ENCODE results near the gene KCNK6. TPM values are rescaled to one million over a fixed set of nuclear protein-coding genes. Genes with fewer than 3 reads are reported as not detected.
A peak's percentile ranks its signal among the peaks of the same experiment; 100 is the strongest.

The KCNK6 gene
- total RNA-seq, 4 donors from 2014 or later, result 0.67 to 4.4 (median 1.2) TPM

DNA sequence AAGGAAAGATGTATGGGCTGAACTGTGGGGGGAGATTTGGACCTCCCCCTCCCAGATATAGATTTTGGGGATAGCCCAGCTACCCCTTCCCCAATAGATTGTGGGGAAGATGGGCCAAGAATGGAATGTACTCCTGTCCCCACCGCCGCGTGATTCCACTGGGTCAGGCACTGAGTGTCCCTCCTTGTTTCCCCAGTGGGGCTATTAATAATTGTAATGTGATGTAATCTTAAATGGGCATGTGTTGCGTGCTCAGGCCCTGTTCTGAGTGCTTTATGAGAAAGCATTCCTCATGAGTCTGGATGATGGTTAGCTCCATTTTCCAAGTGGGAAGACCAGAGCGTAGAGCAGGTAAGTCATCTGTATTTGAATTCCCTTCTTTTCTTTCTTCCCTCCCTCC, 56.1 kb downstream of the KCNK6 start:
- H3K27ac ChIP-seq, result no peak overlapping the region
- DNase-seq, result no peak
- H3K9me3 ChIP-seq, result no peaks in the 10 kb centered on the region
- intact Hi-C loops (cut with DNase I), result no loop called here
- H3K4me3 ChIP-seq (replicated peaks in 1 of 3), result peak overlapping the region in 1 of 3 donors; percentile 85
- TF ChIP-seq, protein P1, sequence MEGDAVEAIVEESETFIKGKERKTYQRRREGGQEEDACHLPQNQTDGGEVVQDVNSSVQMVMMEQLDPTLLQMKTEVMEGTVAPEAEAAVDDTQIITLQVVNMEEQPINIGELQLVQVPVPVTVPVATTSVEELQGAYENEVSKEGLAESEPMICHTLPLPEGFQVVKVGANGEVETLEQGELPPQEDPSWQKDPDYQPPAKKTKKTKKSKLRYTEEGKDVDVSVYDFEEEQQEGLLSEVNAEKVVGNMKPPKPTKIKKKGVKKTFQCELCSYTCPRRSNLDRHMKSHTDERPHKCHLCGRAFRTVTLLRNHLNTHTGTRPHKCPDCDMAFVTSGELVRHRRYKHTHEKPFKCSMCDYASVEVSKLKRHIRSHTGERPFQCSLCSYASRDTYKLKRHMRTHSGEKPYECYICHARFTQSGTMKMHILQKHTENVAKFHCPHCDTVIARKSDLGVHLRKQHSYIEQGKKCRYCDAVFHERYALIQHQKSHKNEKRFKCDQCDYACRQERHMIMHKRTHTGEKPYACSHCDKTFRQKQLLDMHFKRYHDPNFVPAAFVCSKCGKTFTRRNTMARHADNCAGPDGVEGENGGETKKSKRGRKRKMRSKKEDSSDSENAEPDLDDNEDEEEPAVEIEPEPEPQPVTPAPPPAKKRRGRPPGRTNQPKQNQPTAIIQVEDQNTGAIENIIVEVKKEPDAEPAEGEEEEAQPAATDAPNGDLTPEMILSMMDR (IDR thresholded peaks at IDR 0.05), result no peak
- TF ChIP-seq POLR2A (IDR thresholded peaks at IDR 0.05), result no peak
- H3K36me3 ChIP-seq, result peaks cover under 1 to 22% of the 10 kb centered on the region in 2 donors
- H3K4me1 ChIP-seq, result peaks cover 14 to 15% of the 10 kb centered on the region in 2 donors
- 76 to 89% methylated on average over 3 to 5 of the region's 5 CpGs for WGBS, 2 donors
- no peaks in the 10 kb centered on the region for H3K27me3 ChIP-seq

DNA sequence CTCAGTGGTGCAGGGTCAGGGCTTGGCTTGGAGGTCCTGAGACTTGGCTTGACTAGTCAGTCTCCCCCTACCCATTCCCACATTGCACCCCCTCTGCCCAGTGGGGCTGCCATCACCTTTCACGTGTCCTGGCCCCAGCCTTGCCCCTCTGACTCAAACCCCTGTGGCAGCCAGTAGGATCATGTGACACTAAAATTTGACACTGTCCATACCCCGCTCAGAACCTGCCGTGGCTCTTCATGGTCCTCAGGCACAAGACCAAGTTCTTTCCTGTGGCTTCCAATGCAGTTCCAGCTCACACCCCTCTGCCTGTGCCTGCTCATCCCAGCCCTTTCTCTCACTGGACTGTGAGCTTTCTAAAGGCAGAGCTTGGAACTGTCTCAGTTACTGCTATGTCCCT, 56.9 kb downstream of the KCNK6 start:
- H3K4me1 ChIP-seq, result peaks cover 14 to 15% of the 10 kb centered on the region in 2 donors
- H3K27ac ChIP-seq, result no peak overlapping the region
- no peaks in the 10 kb centered on the region for H3K27me3 ChIP-seq
- DNase-seq, result no peak
- no peaks in the 10 kb centered on the region for H3K9me3 ChIP-seq
- TF ChIP-seq, protein P1 (IDR thresholded peaks at IDR 0.05), result no peak
- TF ChIP-seq POLR2A (IDR thresholded peaks at IDR 0.05), result no peak
- intact Hi-C loops (cut with DNase I), result no loop called here
- H3K4me3 ChIP-seq (replicated peaks in 1 of 3), result no peak overlapping the region
- 86% methylated on average over 3 of the region's 3 CpGs for WGBS, 2 donors
- H3K36me3 ChIP-seq, result peaks cover 9 to 30% of the 10 kb centered on the region in 2 donors

DNA sequence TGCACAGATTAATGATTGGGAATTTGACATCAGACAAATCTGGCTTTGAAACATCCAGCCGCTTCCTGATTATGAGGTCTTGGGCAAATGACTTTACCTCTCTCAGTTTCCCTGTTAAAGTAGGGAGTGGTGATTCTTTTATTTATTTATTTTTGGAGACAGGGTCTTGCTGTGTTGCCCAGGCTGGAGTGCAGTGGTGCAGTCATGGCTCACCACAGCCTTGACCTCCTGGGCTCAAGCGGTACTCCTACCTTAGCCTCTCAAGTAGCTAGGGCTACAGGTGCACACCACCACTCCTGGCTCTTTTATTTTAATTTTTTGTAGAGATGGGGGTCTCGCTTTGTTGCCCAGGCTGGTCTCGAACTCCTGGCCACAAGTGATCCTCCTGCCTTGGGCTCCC, 57.4 kb downstream of the KCNK6 start:
- H3K36me3 ChIP-seq, result peaks cover 13 to 35% of the 10 kb centered on the region in 2 donors
- H3K27me3 ChIP-seq, result no peaks in the 10 kb centered on the region
- intact Hi-C loops (cut with DNase I), result no loop called here
- no peak for TF ChIP-seq POLR2A (IDR thresholded peaks at IDR 0.05)
- TF ChIP-seq, protein P1 (IDR thresholded peaks at IDR 0.05), result no peak
- WGBS, 2 donors, result 93 to 97% methylated on average over 4 of the region's 4 CpGs
- H3K9me3 ChIP-seq, result no peaks in the 10 kb centered on the region
- DNase-seq, result no peak
- no peak overlapping the region for H3K27ac ChIP-seq
- H3K4me1 ChIP-seq, result peaks cover 14 to 15% of the 10 kb centered on the region in 2 donors
- no peak overlapping the region for H3K4me3 ChIP-seq (replicated peaks in 1 of 3)

DNA sequence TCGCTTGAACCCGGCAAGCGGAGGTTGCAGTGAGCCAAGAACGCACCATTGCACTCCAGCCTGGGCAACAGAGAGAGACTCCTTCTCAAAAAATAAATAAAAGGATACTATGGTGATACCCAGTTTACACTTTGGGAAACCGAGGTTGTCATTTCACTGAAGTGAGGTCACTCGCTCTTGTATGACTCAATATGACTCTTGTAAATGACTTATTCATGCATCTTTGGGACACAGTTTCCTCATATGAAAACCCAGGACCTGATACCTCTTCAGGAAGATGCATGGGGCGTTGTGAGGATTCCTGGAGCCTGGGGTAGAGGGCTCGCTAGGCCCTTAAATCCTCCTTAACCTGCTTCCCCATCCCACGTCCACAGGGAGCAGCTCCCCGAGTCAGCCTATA, 59.2 kb downstream of the KCNK6 start:
- H3K4me1 ChIP-seq, result peaks cover 13 to 15% of the 10 kb centered on the region in 2 donors
- intact Hi-C loops (cut with DNase I), result no loop called here
- H3K9me3 ChIP-seq, result no peaks in the 10 kb centered on the region
- H3K36me3 ChIP-seq, result peaks cover 31 to 50% of the 10 kb centered on the region in 2 donors
- no peak overlapping the region for H3K4me3 ChIP-seq (replicated peaks in 1 of 3)
- TF ChIP-seq POLR2A (IDR thresholded peaks at IDR 0.05), result no peak
- TF ChIP-seq, protein P1 (IDR thresholded peaks at IDR 0.05), result no peak
- WGBS, 2 donors, result 89 to 91% methylated on average over 10 of the region's 10 CpGs
- H3K27me3 ChIP-seq, result no peaks in the 10 kb centered on the region
- no peak overlapping the region for H3K27ac ChIP-seq
- DNase-seq, result no peak

DNA sequence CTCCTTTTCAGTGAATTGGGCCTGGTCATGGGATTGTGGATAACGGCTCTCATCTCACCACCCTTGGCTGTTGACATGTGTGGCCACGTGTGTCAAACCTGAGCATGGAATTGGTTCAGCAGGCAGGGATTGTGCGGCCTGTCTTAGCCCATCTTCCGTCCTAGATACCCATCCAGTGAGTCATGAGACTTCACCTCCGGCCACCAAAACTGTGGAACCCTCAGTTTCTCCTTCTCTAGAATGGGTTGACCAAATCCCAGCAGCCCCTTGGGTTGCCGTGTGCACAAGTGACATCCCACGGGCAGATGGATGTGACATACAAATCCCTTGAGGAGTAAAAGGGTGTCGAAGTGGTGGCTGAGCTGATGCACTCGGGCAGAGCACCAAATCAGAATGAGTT, 61.5 kb downstream of the KCNK6 start:
- H3K9me3 ChIP-seq, result no peaks in the 10 kb centered on the region
- H3K27ac ChIP-seq, result no peak overlapping the region
- no peaks in the 10 kb centered on the region for H3K27me3 ChIP-seq
- TF ChIP-seq POLR2A (IDR thresholded peaks at IDR 0.05), result no peak
- intact Hi-C loops (cut with DNase I), result no loop called here
- H3K4me3 ChIP-seq (replicated peaks in 1 of 3), result no peak overlapping the region
- 93 to 99% methylated on average over 9 of the region's 9 CpGs for WGBS, 2 donors
- H3K36me3 ChIP-seq, result peaks cover 31 to 50% of the 10 kb centered on the region in 2 donors
- DNase-seq, result no peak
- peaks cover 0 to 7% of the 10 kb centered on the region in 2 donors for H3K4me1 ChIP-seq

Small RNA genes lying within 50 kb of the gene (small RNA-seq; reads per million reads assigned to genes)
- gene RF00019, result not detected

Other genes with a start within 250 kb of the KCNK6 start
- not detected for gene DPF1, start 95.6 kb upstream of the KCNK6 start, total RNA-seq
- gene PPP1R14A, start 63.5 kb upstream of the KCNK6 start, total RNA-seq, result 10 to 100 TPM in 1 of 4 donors, 1 to 10 TPM in 3; 2.8 to 11.9 (median 4.3) TPM
- 1,000 to 10,000 TPM in 1 of 4 donors, 100 to 1,000 TPM in 3; 424 to 1,529 (median 712) TPM for gene SPINT2, start 55.3 kb upstream of the KCNK6 start, total RNA-seq
- gene C19orf33, start 15.6 kb upstream of the KCNK6 start, total RNA-seq, result 10 to 100 TPM in 3 of 4 donors, not detected in 1; 16.2 to 26.3 (median 17.2) TPM
- gene YIF1B, start 3.9 kb upstream of the KCNK6 start, total RNA-seq, result 10 to 100 TPM; 12.9 to 30.9 (median 21.0) TPM
- gene CATSPERG, start 16.0 kb downstream of the KCNK6 start, total RNA-seq, result 10 to 100 TPM in 3 of 4 donors, 1 to 10 TPM in 1; 6.4 to 27.7 (median 13.3) TPM
- gene PSMD8, start 54.7 kb downstream of the KCNK6 start, total RNA-seq, result 100 to 1,000 TPM; 150 to 270 (median 243) TPM
- gene GGN, start 68.2 kb downstream of the KCNK6 start, total RNA-seq, result 1 to 10 TPM in 2 of 4 donors, under 1 TPM in 2; 0.63 to 3.0 (median 1.8) TPM
- gene SPRED3, start 68.9 kb downstream of the KCNK6 start, total RNA-seq, result 1 to 10 TPM in 2 of 4 donors, under 1 TPM in 2; 0.44 to 7.1 (median 0.96) TPM
- gene FAM98C, start 83.2 kb downstream of the KCNK6 start, total RNA-seq, result 10 to 100 TPM; 22.1 to 36.5 (median 23.9) TPM
- gene RASGRP4, start 106.4 kb downstream of the KCNK6 start, total RNA-seq, result 1 to 10 TPM in 2 of 4 donors, under 1 TPM in 2; 0.89 to 1.7 (median 1.2) TPM
- 1 to 10 TPM in 1 of 4 donors, under 1 TPM in 3; 0.54 to 1.6 (median 0.61) TPM for gene RYR1, start 113.8 kb downstream of the KCNK6 start, total RNA-seq

Data from thyroid gland (tissue), 4 donors.